Measurements from ENCODE around the gene CACNA1S.

The CACNA1S gene

GRCh38 chr1:201001962-201002361, 110.3 kb downstream of the CACNA1S start:
- no peak for TF ChIP-seq CTCF (IDR thresholded peaks at IDR 0.05)

- no peak for TF ChIP-seq CTCF (IDR thresholded peaks at IDR 0.05)
Observed at GRCh38 chr1:201000391-201000790, 111.8 kb downstream of the CACNA1S start.

DNA sequence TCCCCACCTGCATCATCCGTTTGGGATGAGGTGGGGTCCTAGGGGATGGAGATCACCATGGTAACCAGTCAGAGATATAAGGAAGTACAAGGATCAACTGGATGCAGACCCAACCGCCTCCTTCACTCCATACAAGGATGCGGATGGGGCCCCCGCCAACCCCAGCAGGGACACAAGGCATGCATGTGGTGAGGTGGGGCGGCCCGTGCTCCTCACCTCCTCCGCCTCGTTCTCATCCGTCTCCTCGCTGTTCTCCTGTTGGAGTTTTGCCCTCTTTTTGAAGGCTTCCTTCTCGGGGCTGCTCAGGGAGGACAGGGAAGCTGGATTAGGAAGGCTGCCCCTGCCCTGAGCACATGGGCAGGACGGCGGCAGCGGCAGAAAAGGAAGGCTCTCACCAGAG, 112.6 kb downstream of the CACNA1S start:
- no peak for TF ChIP-seq CTCF (IDR thresholded peaks at IDR 0.05)

DNA sequence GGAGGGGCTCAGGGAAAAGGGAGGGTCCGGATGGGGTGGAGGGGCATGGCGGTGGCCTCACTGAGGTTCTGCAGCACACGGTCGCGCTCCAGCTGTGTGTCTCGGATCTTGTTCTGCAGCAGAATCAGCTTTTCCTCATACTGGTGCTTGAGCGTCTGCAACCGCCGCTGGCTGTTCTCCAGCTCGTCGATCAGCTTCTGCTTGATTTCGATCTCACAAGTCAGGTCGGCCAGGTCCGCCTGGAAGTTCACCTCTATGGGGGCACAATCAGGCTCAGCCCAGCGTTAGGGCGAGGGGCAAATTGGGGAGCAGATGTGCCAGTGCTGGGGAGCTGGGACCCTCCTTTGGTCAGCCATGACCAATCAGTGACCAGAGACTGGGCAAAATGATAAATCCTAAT, 113.9 kb downstream of the CACNA1S start:
- no peak for TF ChIP-seq CTCF (IDR thresholded peaks at IDR 0.05)

DNA sequence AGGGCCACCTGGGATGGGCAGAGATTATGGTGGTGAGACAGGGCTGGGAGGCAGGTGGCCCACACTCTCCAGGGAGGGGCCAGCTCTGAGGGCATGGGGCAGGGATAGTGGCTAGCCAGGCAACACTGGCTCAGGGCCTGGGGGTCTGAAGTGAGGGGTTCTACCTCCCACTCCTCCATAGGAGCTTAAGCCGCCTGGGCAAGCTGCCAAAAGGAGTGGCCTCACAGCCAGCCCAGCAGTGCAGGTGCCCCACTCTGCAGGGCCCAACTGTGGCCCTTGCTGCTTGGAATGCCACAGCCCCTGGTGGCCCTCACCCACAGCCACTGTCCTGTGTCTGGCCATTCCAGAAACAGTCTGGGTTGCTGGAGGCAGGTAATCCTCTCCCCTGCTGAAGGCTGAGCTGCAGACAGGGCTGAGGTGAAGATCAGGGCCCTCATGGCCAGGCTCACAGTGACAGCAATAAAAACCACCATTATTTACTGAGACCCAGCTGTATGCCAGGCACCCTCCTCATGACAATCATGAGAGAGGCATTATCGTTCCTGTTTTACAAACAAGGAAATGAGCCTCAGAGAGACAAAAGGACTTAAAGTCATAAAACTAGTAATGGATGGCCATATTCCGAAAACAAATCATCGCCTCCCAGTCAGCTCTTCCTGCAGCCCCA, 119.7 kb downstream of the CACNA1S start:
- no peak for TF ChIP-seq CTCF (IDR thresholded peaks at IDR 0.05)

- TF ChIP-seq CTCF (IDR thresholded peaks at IDR 0.05), result no peak
Observed at GRCh38 chr1:200991097-200991614, 121.1 kb downstream of the CACNA1S start.

DNA sequence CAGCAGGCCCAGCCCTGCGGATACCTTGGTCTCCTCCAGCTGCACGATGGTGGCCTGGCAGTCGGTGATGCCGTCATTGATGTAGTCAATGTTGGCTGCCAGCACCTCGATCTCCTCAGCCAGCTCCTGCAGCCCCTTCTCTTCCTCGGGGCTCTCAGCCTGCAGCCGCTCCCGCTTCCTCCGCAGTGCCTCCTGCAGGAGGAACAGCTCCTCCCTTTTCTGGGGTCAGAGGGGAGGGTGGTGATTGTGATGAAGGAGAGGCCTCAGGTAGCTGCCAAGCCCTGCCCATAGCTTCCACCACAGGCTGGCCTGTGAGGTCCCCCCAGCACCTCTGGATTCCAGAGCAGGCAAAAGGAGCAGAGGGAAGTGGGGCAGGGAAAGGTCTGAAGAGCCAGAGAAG, 122.1 kb downstream of the CACNA1S start:
- TF ChIP-seq CTCF (IDR thresholded peaks at IDR 0.05), result no peak
